H9 (cell line): ENCODE data around the gene SRP68. TPM values are rescaled to one million over a fixed set of nuclear protein-coding genes. Genes with fewer than 3 reads are reported as not detected.

Experiments used
- DNase-seq: peaks from one replicate; pipeline ENCODE4 v3.0.0-alpha.2; 2017
- H2AFZ ChIP-seq: one replicate; pipeline ENCODE4 v1.6.1; 2013; ENCODE audit warnings: mild to moderate bottlenecking, low read length, control low read depth, moderate library complexity
- H2AK5ac ChIP-seq: 2 replicates; pipeline ENCODE4 v1.6.1; 2013; ENCODE audit warnings: low read length, control low read depth, mixed read lengths; ENCODE audit not compliant: insufficient read length
- H2BK120ac ChIP-seq: one replicate; pipeline ENCODE4 v1.6.1; 2013; ENCODE audit warnings: low read depth, mild to moderate bottlenecking, low read length, control low read depth, inconsistent platforms; ENCODE audit not compliant: poor library complexity, severe bottlenecking
- H2BK12ac ChIP-seq: 2 replicates; pipeline ENCODE4 v1.6.1; 2013; ENCODE audit warnings: low read length, control low read depth, mixed read lengths, low read depth; ENCODE audit not compliant: insufficient read length
- H2BK15ac ChIP-seq: 2 replicates; pipeline ENCODE4 v1.6.1; 2013; ENCODE audit warnings: low read depth, low read length, control low read depth
- H2BK20ac ChIP-seq: one replicate; pipeline ENCODE4 v1.6.1; 2013; ENCODE audit warnings: low read depth, mild to moderate bottlenecking, low read length, control low read depth, inconsistent platforms; ENCODE audit not compliant: poor library complexity, severe bottlenecking
- H2BK5ac ChIP-seq: 2 replicates; pipeline ENCODE4 v1.6.1; 2013; ENCODE audit warnings: low read length, control low read depth, mixed read lengths; ENCODE audit not compliant: insufficient read length
- H3K14ac ChIP-seq: 2 replicates; pipeline ENCODE4 v1.6.1; 2013; ENCODE audit warnings: low read length, control low read depth; ENCODE audit not compliant: insufficient read depth
- H3K18ac ChIP-seq: 2 replicates; pipeline ENCODE4 v1.6.1; 2013; ENCODE audit warnings: low read depth, mild to moderate bottlenecking, mixed read lengths, low read length, control low read depth; ENCODE audit not compliant: insufficient read length
- H3K23ac ChIP-seq: 2 replicates; pipeline ENCODE4 v1.6.1; 2013; ENCODE audit warnings: low read length, control low read depth, mixed read lengths, low read depth; ENCODE audit not compliant: insufficient read length
- H3K23me2 ChIP-seq: 2 replicates; pipeline ENCODE4 v1.6.1; 2013; ENCODE audit warnings: low read depth, mild to moderate bottlenecking, mixed read lengths, low read length, control low read depth; ENCODE audit not compliant: insufficient read length, poor library complexity, severe bottlenecking
- H3K27ac ChIP-seq: 2 replicates; pipeline ENCODE4 v1.5.1; 2013; ENCODE audit warnings: low read length, control low read depth, mixed read lengths, low read depth; ENCODE audit not compliant: insufficient read length
- H3K27me3 ChIP-seq: 2 replicates; pipeline ENCODE4 v1.6.1; 2013; ENCODE audit warnings: low read length, control low read depth, inconsistent platforms; ENCODE audit not compliant: insufficient read depth
- H3K4ac ChIP-seq: 2 replicates; pipeline ENCODE4 v1.6.1; 2013; ENCODE audit warnings: low read depth, mild to moderate bottlenecking, control low read depth, inconsistent platforms, low read length, moderate library complexity
- H3K4me1 ChIP-seq: 2 replicates; pipeline ENCODE4 v1.6.1; 2013; ENCODE audit warnings: low read length, control low read depth, inconsistent platforms; ENCODE audit not compliant: insufficient read depth
- H3K4me2 ChIP-seq: 2 replicates; pipeline ENCODE4 v1.6.1; 2013; ENCODE audit warnings: low read length, control low read depth, mixed read lengths; ENCODE audit not compliant: insufficient read length, insufficient read depth
- H3K56ac ChIP-seq: 2 replicates; pipeline ENCODE4 v1.6.1; 2013; ENCODE audit warnings: low read depth, mild to moderate bottlenecking, mixed read lengths, low read length, control low read depth; ENCODE audit not compliant: insufficient read length
- H3K79me1 ChIP-seq: 2 replicates; pipeline ENCODE4 v1.6.1; 2013; ENCODE audit warnings: low read depth, mild to moderate bottlenecking, moderate library complexity, low read length, control low read depth, inconsistent platforms; ENCODE audit not compliant: insufficient read depth, poor library complexity, severe bottlenecking
- H3K79me2 ChIP-seq: 2 replicates; pipeline ENCODE4 v1.6.1; 2013; ENCODE audit warnings: low read length, control low read depth, inconsistent platforms; ENCODE audit not compliant: insufficient read depth
- H3K9ac ChIP-seq: 2 replicates; pipeline ENCODE4 v1.6.1; 2013; ENCODE audit warnings: low read length, control low read depth, mixed read lengths; ENCODE audit not compliant: insufficient read length; ENCODE audit errors: extremely low read depth
- H3K9me3 ChIP-seq: one replicate; pipeline ENCODE4 v1.6.1; 2013; ENCODE audit warnings: low read depth, low read length, inconsistent platforms; ENCODE audit not compliant: control insufficient read depth
- H3T11ph ChIP-seq: one replicate; pipeline ENCODE4 v1.6.1; 2013; ENCODE audit warnings: mild to moderate bottlenecking, low read length, control low read depth, inconsistent platforms
- H4K20me1 ChIP-seq: one replicate; pipeline ENCODE4 v1.6.1; 2013; ENCODE audit not compliant: control insufficient read depth, insufficient read length, insufficient read depth
- H4K5ac ChIP-seq: 2 replicates; pipeline ENCODE4 v1.6.1; 2013; ENCODE audit warnings: low read depth, mild to moderate bottlenecking, mixed read lengths, low read length, control low read depth; ENCODE audit not compliant: insufficient read length
- H4K8ac ChIP-seq: replicated peaks from 2 replicates; pipeline ENCODE4 v1.6.1; 2013; ENCODE audit warnings: low read length, control low read depth, mixed read lengths, low read depth; ENCODE audit not compliant: insufficient read length
- H4K91ac ChIP-seq: 2 replicates; pipeline ENCODE4 v1.6.1; 2013; ENCODE audit warnings: low read depth, mild to moderate bottlenecking, moderate library complexity, mixed read lengths, low read length, control low read depth; ENCODE audit not compliant: insufficient read length
- H3K27ac Mint-ChIP-seq, 3 experiments: 2 replicates in 2 of 3; 3 replicates in 1 of 3; pipeline ENCODE4 v1.8.0; 2020 to 2021; ENCODE audit warnings: mixed read lengths in 3 of 3, mild to moderate bottlenecking in 1 of 3, moderate library complexity in 1 of 3
- H3K27me3 Mint-ChIP-seq: 2 replicates; pipeline ENCODE4 v1.8.0; 2021; ENCODE audit warnings: low read depth, mild to moderate bottlenecking, moderate library complexity, mixed read lengths
- H3K36me3 Mint-ChIP-seq, 3 experiments: 2 replicates in 2 of 3; 3 replicates in 1 of 3; pipeline ENCODE4 v1.8.0; 2020 to 2021; ENCODE audit warnings: low read depth in 3 of 3, mixed read lengths in 3 of 3; ENCODE audit not compliant: insufficient read depth in 1 of 3
- H3K4me1 Mint-ChIP-seq, 2 experiments: 2 replicates each; pipeline ENCODE4 v1.8.0; 2020; ENCODE audit warnings: mixed read lengths in 2 of 2
- H3K4me3 Mint-ChIP-seq, 2 experiments: 2 replicates in 1 of 2; 3 replicates in 1 of 2; pipeline ENCODE4 v1.8.0; 2020 to 2021; ENCODE audit warnings: mild to moderate bottlenecking in 2 of 2, mixed read lengths in 2 of 2, moderate library complexity in 1 of 2
- H3K9me3 Mint-ChIP-seq, 2 experiments: 2 replicates in 1 of 2; 3 replicates in 1 of 2; pipeline ENCODE4 v1.8.0; 2020; ENCODE audit warnings: mild to moderate bottlenecking in 2 of 2, mixed read lengths in 2 of 2, moderate library complexity in 1 of 2
- WGBS: extraction: QIAGEN DNeasy Blood & Tissue Kit; methylation state at CpG from one replicate; pipeline ENCODE4 v1.1.7; 2013; ENCODE audit warnings: missing lambda C conversion rate, low lambda C conversion rate, mixed read lengths; ENCODE audit not compliant: insufficient read length; ENCODE audit errors: extremely low coverage; 5-methylcytosine and 5-hydroxymethylcytosine counted together
- total RNA-seq: library from RNA; stranded (reverse); gene quantifications from 2 replicates; pipeline ENCODE4 v1.2.1, GENCODE V29; 2021
- TF ChIP-seq, protein P1 (sequence below): fragments of 200-600 bp; sonication (generic); conservative IDR thresholded peaks from 3 replicates; pipeline ENCODE4 v1.8.0; 2021; ENCODE audit warnings: antibody characterized with exemption, mild to moderate bottlenecking

Gene SRP68
- total RNA-seq, 1 experiment from 2014 or later = 86.1 TPM

DNA sequence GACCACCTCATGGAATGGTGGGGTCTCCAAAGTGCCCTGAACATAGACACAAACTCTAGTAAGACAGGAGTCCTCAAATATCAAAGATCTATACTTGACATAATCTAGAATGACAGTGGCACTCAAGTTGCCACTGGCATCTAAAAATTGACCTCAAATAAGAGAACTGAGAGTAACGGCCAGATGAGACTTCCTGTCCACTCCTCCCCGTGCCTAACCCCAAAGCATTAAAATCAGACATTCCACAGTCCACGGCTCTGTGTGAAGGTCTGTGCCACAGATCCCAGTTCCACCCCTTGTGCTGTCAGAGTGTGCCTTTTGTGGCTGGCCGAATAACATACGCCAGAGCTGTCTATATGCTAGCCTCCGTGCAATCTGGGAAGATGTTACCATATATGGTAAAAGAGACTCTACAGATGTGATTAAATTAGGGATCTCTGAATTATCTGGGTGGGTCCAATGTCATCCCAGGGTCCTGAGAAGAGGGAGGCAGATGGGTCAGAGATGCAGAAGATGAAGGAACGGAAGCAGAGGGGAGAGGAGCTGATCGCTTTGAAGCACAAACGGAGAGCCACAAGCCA is 24.2 kb downstream of the SRP68 start:
- Histone ChIP-seq H4K91ac (no peak overlapping the region), H3K23ac (no peak overlapping the region), H3K27me3 (no peaks in the 10 kb centered on the region), H3K4ac (no peak overlapping the region), H2BK20ac (no peak overlapping the region), H3K18ac (no peak overlapping the region), H4K8ac (no peak overlapping the region), H3K4me1 (no peaks in the 10 kb centered on the region), H3K9ac (no peak overlapping the region), H3K79me1 (no peaks in the 10 kb centered on the region), H3T11ph (no peak overlapping the region), H2BK15ac (no peak overlapping the region), H2BK12ac (no peak overlapping the region), H3K79me2 (no peaks in the 10 kb centered on the region), H4K20me1 (no peaks in the 10 kb centered on the region), H2AK5ac (no peak overlapping the region), H3K14ac (no peak overlapping the region), H4K5ac (no peak overlapping the region), H2AFZ (no peak overlapping the region), H2BK5ac (no peak overlapping the region), H3K9me3 (no peaks in the 10 kb centered on the region), H3K27ac (no peak overlapping the region), H2BK120ac (no peak overlapping the region), H3K23me2 (no peaks in the 10 kb centered on the region), H3K4me2 (no peak overlapping the region), H3K56ac (no peak overlapping the region)
- H3K9me3 Mint-ChIP-seq = no peaks in the 10 kb centered on the region
- peaks cover 53 to 82% (median 77%) of the 10 kb centered on the region in 3 experiments for H3K36me3 Mint-ChIP-seq
- no CpG with 5 or more reads among the region's 9 CpGs for WGBS
- no peak overlapping the region for H3K4me3 Mint-ChIP-seq
- no peaks in the 10 kb centered on the region for H3K27me3 Mint-ChIP-seq
- TF ChIP-seq, protein P1, sequence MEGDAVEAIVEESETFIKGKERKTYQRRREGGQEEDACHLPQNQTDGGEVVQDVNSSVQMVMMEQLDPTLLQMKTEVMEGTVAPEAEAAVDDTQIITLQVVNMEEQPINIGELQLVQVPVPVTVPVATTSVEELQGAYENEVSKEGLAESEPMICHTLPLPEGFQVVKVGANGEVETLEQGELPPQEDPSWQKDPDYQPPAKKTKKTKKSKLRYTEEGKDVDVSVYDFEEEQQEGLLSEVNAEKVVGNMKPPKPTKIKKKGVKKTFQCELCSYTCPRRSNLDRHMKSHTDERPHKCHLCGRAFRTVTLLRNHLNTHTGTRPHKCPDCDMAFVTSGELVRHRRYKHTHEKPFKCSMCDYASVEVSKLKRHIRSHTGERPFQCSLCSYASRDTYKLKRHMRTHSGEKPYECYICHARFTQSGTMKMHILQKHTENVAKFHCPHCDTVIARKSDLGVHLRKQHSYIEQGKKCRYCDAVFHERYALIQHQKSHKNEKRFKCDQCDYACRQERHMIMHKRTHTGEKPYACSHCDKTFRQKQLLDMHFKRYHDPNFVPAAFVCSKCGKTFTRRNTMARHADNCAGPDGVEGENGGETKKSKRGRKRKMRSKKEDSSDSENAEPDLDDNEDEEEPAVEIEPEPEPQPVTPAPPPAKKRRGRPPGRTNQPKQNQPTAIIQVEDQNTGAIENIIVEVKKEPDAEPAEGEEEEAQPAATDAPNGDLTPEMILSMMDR = no peak
- no peak for DNase-seq
- peaks cover 3 to 8% of the 10 kb centered on the region in 2 experiments for H3K4me1 Mint-ChIP-seq
- peak overlapping the region; percentile 3 to 68 (median 41); a peak in 3 of 7 replicates for H3K27ac Mint-ChIP-seq
